Activated CD8-positive, alpha-beta memory T cell treated with anti-CD3 and anti-CD28 coated beads, Interleukin-2, amount 50 U/mL, for 48 hours (primary cell): ENCODE data around the gene PTPRJ.

Source experiments
- DNase-seq: peaks from one replicate; pipeline ENCODE4 v3.0.0-alpha.2; 2020

The PTPRJ gene

DNA sequence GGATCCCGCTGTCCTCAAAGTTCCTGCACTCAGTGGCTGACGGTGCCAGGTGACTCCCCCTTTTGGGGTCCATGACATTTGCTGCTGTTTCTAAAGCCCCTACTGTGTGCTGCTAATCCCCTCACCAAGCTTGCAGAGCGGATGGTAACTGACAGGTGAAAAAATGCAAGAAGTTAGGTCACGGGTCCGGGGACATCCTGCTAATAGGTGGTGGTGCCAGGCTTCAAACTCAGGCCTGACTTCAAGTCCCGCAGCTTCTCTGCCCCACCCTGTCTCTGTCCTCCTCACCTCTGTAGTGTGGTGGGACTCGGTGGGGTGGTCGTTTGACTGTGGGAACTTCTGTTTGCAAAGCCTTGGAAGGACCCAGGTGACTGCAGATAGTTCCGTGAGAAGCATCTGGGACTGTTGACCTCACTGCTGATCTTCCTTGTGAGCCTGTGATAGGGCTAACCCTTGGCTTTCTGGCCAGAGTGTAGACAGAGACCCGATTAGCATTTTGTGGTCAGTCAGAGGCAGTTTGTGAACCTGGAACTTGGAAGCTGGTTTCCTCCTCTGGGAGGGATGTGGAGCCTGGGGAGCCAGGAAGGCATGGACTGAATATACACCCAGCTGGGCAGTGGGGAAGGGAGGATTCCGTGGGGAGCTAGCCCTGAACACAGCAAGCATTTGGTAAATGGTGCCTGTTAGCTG, 120.8 kb downstream of the PTPRJ start:
- no peak for DNase-seq

GRCh38 chr11:48101958-48102357, 121.6 kb downstream of the PTPRJ start:
- DNase-seq = no peak

GRCh38 chr11:48103621-48104567, 123.5 kb downstream of the PTPRJ start:
- no peak for DNase-seq

DNA sequence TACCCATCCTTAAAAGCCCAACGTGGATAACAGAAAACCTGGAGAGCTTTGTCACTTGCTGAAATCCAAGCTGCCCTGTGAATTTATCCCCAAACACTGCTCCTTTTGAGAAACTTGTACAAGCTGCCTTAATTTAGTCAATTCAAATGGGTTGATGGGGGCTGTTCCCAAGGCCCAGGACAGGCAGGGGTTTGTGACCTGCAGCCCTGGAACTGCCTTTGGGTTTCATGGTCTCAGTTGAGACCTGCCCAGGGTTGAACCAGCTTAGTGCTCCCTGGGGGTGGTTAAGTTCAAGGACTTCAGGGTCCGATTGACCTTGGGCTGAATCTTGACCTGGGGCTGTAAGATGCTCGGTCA, 124.2 kb downstream of the PTPRJ start:
- DNase-seq = no peak

- no peak for DNase-seq
Measured at GRCh38 chr11:48105096-48105990, 125.0 kb downstream of the PTPRJ start.

- DNase-seq = no peak
Measured at GRCh38 chr11:48106166-48106565, 125.8 kb downstream of the PTPRJ start.

- DNase-seq = peak; percentile 70
Measured at GRCh38 chr11:48107188-48107704, 126.9 kb downstream of the PTPRJ start.

GRCh38 chr11:48108231-48109045, 128.1 kb downstream of the PTPRJ start:
- no peak for DNase-seq

- no peak for DNase-seq
Measured at GRCh38 chr11:48109046-48109666, 128.8 kb downstream of the PTPRJ start.

- DNase-seq = no peak
Measured at GRCh38 chr11:48110509-48110766, 130.1 kb downstream of the PTPRJ start.

GRCh38 chr11:48111891-48112290, 131.5 kb downstream of the PTPRJ start:
- no peak for DNase-seq

GRCh38 chr11:48114740-48115139, 134.4 kb downstream of the PTPRJ start:
- DNase-seq = no peak

DNA sequence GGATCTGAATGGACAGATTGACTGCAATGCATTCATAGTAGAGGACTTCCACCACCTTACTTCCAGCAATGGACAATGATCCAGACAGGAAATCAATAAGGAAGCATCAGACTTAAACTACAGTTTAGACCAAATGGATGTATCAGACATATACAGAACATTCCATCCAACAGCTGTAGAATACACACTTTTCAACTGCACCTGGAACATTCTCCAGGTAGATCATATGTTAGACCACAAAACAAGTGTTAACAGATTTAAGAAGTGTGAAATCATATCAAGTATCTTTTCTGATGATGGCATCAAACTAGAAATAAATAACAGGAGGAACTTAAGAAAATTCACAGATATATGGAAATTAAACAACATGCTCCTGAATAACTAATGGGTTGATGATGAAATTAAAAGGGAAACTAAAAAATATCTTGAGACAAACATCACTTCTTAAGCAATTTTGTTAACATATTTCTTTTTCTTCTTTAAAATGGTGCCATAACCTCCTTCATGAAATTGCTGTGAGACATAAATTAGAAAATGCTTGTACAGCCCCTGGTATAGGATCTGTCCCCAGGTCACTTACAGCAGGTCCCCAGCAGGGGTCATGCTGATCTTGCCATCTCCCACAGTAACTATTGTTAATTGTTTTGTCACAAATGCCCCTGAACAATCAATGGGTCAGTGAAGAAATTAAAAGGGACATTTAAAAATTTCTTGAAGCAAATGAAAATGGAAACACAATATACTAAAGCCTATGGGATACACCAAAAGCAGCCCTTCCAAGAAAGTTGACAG, 136.3 kb downstream of the PTPRJ start:
- DNase-seq = no peak

- DNase-seq = no peak
Measured at GRCh38 chr11:48122246-48122645, 141.9 kb downstream of the PTPRJ start.

DNA sequence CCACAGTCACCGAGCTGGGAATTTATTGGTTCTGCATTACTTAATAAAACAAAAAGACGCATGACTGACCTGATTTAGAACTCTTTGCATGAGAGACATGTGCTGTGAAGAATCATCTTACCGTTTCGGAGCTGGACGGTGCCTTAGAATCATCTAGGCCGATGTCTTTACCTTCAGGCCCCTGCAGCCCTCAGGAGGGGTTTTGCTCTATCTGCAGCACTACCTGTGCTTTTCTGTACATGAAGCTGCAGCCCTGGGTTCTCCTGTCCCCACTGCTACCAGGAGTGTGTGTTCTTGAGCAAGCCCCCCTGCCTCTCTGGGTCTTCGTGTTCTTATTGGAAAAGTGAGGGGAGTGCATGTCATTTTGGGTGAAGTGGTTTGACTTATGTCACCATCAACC, 142.3 kb downstream of the PTPRJ start:
- DNase-seq = no peak

GRCh38 chr11:48123254-48123875, 143.0 kb downstream of the PTPRJ start:
- no peak for DNase-seq

DNA sequence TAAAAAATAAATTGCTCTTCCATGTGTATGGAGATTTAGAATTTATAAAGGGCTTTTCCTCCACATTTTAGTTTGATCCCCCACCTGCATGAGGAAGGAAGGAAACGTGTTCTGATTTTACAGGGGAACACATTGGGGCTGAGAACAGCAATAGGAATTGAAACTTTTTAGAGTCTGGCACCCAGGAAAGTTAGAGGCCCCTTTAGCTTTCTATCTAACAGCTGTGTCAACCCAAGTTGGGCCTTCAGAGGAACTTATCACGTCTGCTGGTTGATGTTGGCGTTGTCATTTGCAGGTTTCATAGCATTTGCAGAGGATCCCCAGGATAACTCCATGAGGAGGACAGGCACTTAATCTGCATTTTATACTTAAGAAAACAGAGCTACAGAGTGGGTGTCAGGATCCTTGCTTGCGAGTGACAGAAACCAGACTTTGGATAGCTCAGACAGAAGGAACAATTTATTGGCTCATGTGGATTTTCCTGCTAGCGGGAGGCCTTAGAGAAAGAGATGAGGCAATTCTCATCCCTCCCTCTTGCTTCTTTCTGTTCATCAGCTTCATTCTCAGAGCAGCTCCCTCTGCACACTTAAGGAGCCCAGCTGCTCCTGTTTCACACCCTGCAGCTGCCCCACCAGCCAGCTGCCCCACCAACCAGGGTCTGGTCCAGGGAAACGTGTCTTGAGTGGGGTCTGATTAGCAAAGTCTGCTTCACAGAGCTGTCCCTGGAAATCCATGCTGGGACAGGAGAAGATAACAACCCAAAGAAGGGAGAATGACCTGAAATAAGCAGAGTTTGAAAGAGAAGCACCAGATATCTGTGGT, 143.8 kb downstream of the PTPRJ start:
- DNase-seq = no peak

GRCh38 chr11:48124880-48125279, 144.5 kb downstream of the PTPRJ start:
- DNase-seq = no peak

GRCh38 chr11:48125866-48126265, 145.5 kb downstream of the PTPRJ start:
- no peak for DNase-seq
